Right lobe of liver (tissue), 6 donors: Measurements from ENCODE around the gene RAB11FIP4. TPM values are rescaled to one million over a fixed set of nuclear protein-coding genes. Genes with fewer than 3 reads are reported as not detected.
A peak's percentile ranks its signal among the peaks of the same experiment; 100 is the strongest.

Experiments used
- ATAC-seq, 4 donors: fragments of 200-7000 bp; cut with Tn5 transposase; one replicate each; pipeline ENCODE4 v1.9.1; 2020; ENCODE audit warnings: mild to moderate bottlenecking in 4 of 4, moderate library complexity in 4 of 4
- DNase-seq, 3 donors: peaks; one replicate each; pipeline ENCODE4 v3.0.0-alpha.2; 2020
- H3K27ac ChIP-seq, 3 donors: fragments of 200-600 bp; one replicate each; pipeline ENCODE4 v1.8.0; 2022
- H3K27me3 ChIP-seq, 2 donors: fragments of 200-600 bp; one replicate each; pipeline ENCODE4 v1.8.0; 2022
- H3K36me3 ChIP-seq, 4 donors: fragments of 200-600 bp; sonication (generic) in 1 of 4; one replicate each; pipeline versions ENCODE4 v1.5.1 to v1.8.0; 2017 to 2022; ENCODE audit warnings: control low read depth in 1 of 4
- H3K4me1 ChIP-seq, 4 donors: fragments of 200-600 bp; sonication (generic) in 1 of 4; one replicate each; pipeline versions ENCODE4 v1.5.1 to v1.8.0; 2017 to 2022; ENCODE audit warnings: control low read depth in 1 of 4
- H3K4me3 ChIP-seq, 3 donors: fragments of 200-600 bp; one replicate each; pipeline ENCODE4 v1.8.0; 2022
- H3K9me3 ChIP-seq, 4 donors: fragments of 200-600 bp; sonication (generic) in 1 of 4; one replicate each; pipeline versions ENCODE4 v1.5.1 to v1.8.0; 2017 to 2022; ENCODE audit warnings: control low read depth in 1 of 4
- CTCF ChIP-seq, 4 donors: fragments of 200-600 bp in 3 of 4; fragments of 450-650 bp in 1 of 4; IDR thresholded peaks; one replicate each; pipeline versions ENCODE4 v1.5.1 to v1.8.0; 2016 to 2022; ENCODE audit warnings: antibody characterized with exemption in 4 of 4, mild to moderate bottlenecking in 2 of 4
- POLR2A ChIP-seq: fragments of 450-650 bp; IDR thresholded peaks from one replicate; pipeline ENCODE4 v1.6.1; 2017; ENCODE audit warnings: antibody characterized with exemption, mild to moderate bottlenecking
- WGBS: methylation state at CpG from one replicate; pipeline ENCODE4 v1.1.6; 2018; ENCODE audit warnings: low coverage, low lambda C conversion rate; ENCODE audit not compliant: insufficient coverage; ENCODE audit errors: missing lambda C conversion rate; 5-methylcytosine and 5-hydroxymethylcytosine counted together
- intact Hi-C, 2 donors: fragments of 100-400 bp; cut with DNase I; formaldehyde crosslinking; loops; one replicate each; pipeline versions ENCODE4 v1.11.2 to v1.14.1; 2022
- total RNA-seq, 6 experiments: library from RNA; depleted of rRNA in 2 of 6; stranded (reverse); fragments of >200 nt in 2 of 6; fragmentation: NEBNext Ultra II Directional in 3 of 6; extraction: Animal tissue kit (Norgen Biotek cat#: 25700) in 3 of 6; gene quantifications; one replicate each; pipeline versions ENCODE4 v1.1.0 to v1.2.4, GENCODE V29; 2016 to 2023
- donor health status: DM: no; HTN: yes; CAD: no.
- donor health status: DM: no; HTN: no; CAD: no.
- donor health status: DM: no; HTN: no; CAD: no.
- donor health status: DM: no; HTN: yes; CAD: no.
- donor health status: DM: no; HTN: yes; CAD: no.

RAB11FIP4 gene
- total RNA-seq, 6 experiments from 2014 or later: 3.5 to 6.6 (median 4.6) TPM

- no peaks in the 10 kb centered on the region for H3K36me3 ChIP-seq
- peaks cover 0 to 18% (median 9%) of the 10 kb centered on the region in 4 donors for H3K4me1 ChIP-seq
- 33% methylated on average over 1 of the region's 13 CpGs for WGBS
- DNase-seq (no peak), ATAC-seq (peak; percentile 5 to 8 (median 6))
- TF ChIP-seq POLR2A: no peak
- no peak for TF ChIP-seq CTCF (IDR thresholded peaks at IDR 0.05)
- H3K4me3 ChIP-seq: no peak overlapping the region
- intact Hi-C loops: no loop called here
- H3K9me3 ChIP-seq: no peaks in the 10 kb centered on the region
- H3K27me3 ChIP-seq: no peaks in the 10 kb centered on the region
- peak overlapping the region in 1 of 3 donors; percentile 20 for H3K27ac ChIP-seq
Measured at GRCh38 chr17:31509095-31509804, 117.8 kb downstream of the RAB11FIP4 start.

GRCh38 chr17:31509805-31510177, 118.3 kb downstream of the RAB11FIP4 start:
- Histone ChIP-seq H3K4me1 (peaks cover 0 to 18% (median 9%) of the 10 kb centered on the region in 4 donors), H3K36me3 (no peaks in the 10 kb centered on the region), H3K27ac (peak overlapping the region in 1 of 3 donors; percentile 20), H3K9me3 (no peaks in the 10 kb centered on the region), H3K27me3 (no peaks in the 10 kb centered on the region), H3K4me3 (no peak overlapping the region)
- intact Hi-C loops: no loop called here
- ATAC-seq (peak; percentile 29 to 65 (median 54)), DNase-seq (peak in 1 of 3 donors; percentile 57)
- WGBS: 30% methylated on average over 3 of the region's 5 CpGs
- TF ChIP-seq POLR2A: no peak
- no peak for TF ChIP-seq CTCF (IDR thresholded peaks at IDR 0.05)

- ATAC-seq (no peak), DNase-seq (no peak)
- Histone ChIP-seq H3K9me3 (no peaks in the 10 kb centered on the region), H3K4me3 (no peak overlapping the region), H3K36me3 (no peaks in the 10 kb centered on the region), H3K27me3 (no peaks in the 10 kb centered on the region), H3K27ac (no peak overlapping the region), H3K4me1 (peaks cover 0 to 18% (median 9%) of the 10 kb centered on the region in 4 donors)
- no peak for TF ChIP-seq POLR2A
- TF ChIP-seq CTCF (IDR thresholded peaks at IDR 0.05): no peak
- 71% methylated on average over 6 of the region's 14 CpGs for WGBS
- intact Hi-C loops: no loop called here
Measured at GRCh38 chr17:31510308-31511194, 119.1 kb downstream of the RAB11FIP4 start.

GRCh38 chr17:31511195-31511578, 119.7 kb downstream of the RAB11FIP4 start:
- WGBS: 73% methylated on average over 8 of the region's 9 CpGs
- intact Hi-C loops: no loop called here
- ATAC-seq: peak in 2 of 4 donors; percentile 47 to 75

More at GRCh38 chr17:31511195-31511578, 119.7 kb downstream of the RAB11FIP4 start:
- Histone ChIP-seq H3K27ac (no peak overlapping the region), H3K4me3 (no peak overlapping the region), H3K27me3 (no peaks in the 10 kb centered on the region), H3K4me1 (peaks cover 0 to 18% (median 9%) of the 10 kb centered on the region in 4 donors), H3K36me3 (no peaks in the 10 kb centered on the region), H3K9me3 (no peaks in the 10 kb centered on the region)
- peak in 2 of 3 donors; percentile 60 to 80 for DNase-seq
- TF ChIP-seq CTCF (IDR thresholded peaks at IDR 0.05) (no peak), POLR2A (no peak)
